HL-60/S4 treated with retinoic acid at 250 ng/mL for 4 days and 3 days (cell line): ENCODE data around the gene RNF17.
"Not testable (repeated sequence)": the region's sequence is repeated elsewhere in the genome, so short reads cannot be mapped to it uniquely, and the experiment has no call there.

Experiments used
- in situ Hi-C: fragments of 300-500 bp; cut with MboI; formaldehyde crosslinking; loops from 2 replicates; pipeline ENCODE4 v1.7.0; 2022; ENCODE audit warnings: low sequenced_read_pairs

Gene RNF17

GRCh38 chr13:24742977-24743376, 21.0 kb upstream of the RNF17 start:
- in situ Hi-C loops: loop anchor here (25.0 kb wide), 1 partner anchor 244 kb away; no protein-coding TSS in a partner anchor

- in situ Hi-C loops: loop anchor here (25.0 kb wide), 1 partner anchor 243 kb away; no protein-coding TSS in a partner anchor
Observed at GRCh38 chr13:24744247-24744646, 19.7 kb upstream of the RNF17 start.

- in situ Hi-C loops: loop anchor here (25.0 kb wide), 1 partner anchor 242 kb away; no protein-coding TSS in a partner anchor
Observed at GRCh38 chr13:24745516-24745860, 18.5 kb upstream of the RNF17 start.

GRCh38 chr13:24745861-24746617, 17.9 kb upstream of the RNF17 start:
- in situ Hi-C loops: loop anchor here (25.0 kb wide), 1 partner anchor 241 kb away; no protein-coding TSS in a partner anchor

GRCh38 chr13:24746618-24747247, 17.2 kb upstream of the RNF17 start:
- in situ Hi-C loops: loop anchor here (25.0 kb wide), 1 partner anchor 241 kb away; no protein-coding TSS in a partner anchor

GRCh38 chr13:24747248-24748060, 16.5 kb upstream of the RNF17 start:
- in situ Hi-C loops: loop anchor here (25.0 kb wide), 1 partner anchor 240 kb away; no protein-coding TSS in a partner anchor

- in situ Hi-C loops: loop anchor here (25.0 kb wide), 1 partner anchor 239 kb away; no protein-coding TSS in a partner anchor
Observed at GRCh38 chr13:24748061-24748400, 15.9 kb upstream of the RNF17 start.

GRCh38 chr13:24759197-24759596, 4.8 kb upstream of the RNF17 start:
- in situ Hi-C loops: no loop called here

GRCh38 chr13:24764276-24764630, 284 bp downstream of the RNF17 start:
- in situ Hi-C loops: no loop called here

- in situ Hi-C loops: no loop called here
Observed at GRCh38 chr13:24777171-24777570, 13.2 kb downstream of the RNF17 start.

GRCh38 chr13:24784319-24784718, 20.4 kb downstream of the RNF17 start:
- in situ Hi-C loops: no loop called here

GRCh38 chr13:24788538-24788937, 24.6 kb downstream of the RNF17 start:
- in situ Hi-C loops: no loop called here

- in situ Hi-C loops: no loop called here
Observed at GRCh38 chr13:24802074-24802473, 38.1 kb downstream of the RNF17 start.

GRCh38 chr13:24821207-24821606, 57.2 kb downstream of the RNF17 start:
- in situ Hi-C loops: no loop called here

- in situ Hi-C loops: no loop called here
Observed at GRCh38 chr13:24822640-24823039, 58.7 kb downstream of the RNF17 start.

GRCh38 chr13:24823122-24823710, 59.2 kb downstream of the RNF17 start:
- in situ Hi-C loops: not testable (repeated sequence)

GRCh38 chr13:24827799-24828198, 63.8 kb downstream of the RNF17 start:
- in situ Hi-C loops: no loop called here

GRCh38 chr13:24834902-24835510, 71.0 kb downstream of the RNF17 start:
- in situ Hi-C loops: no loop called here

GRCh38 chr13:24837528-24837927, 73.6 kb downstream of the RNF17 start:
- in situ Hi-C loops: not testable (repeated sequence)

- in situ Hi-C loops: no loop called here
Observed at GRCh38 chr13:24842549-24843274, 78.7 kb downstream of the RNF17 start.
